ENCODE data around the gene MED9.

- TF ChIP-seq POLR2A (IDR thresholded peaks at IDR 0.05), result no peak
- no peak for TF ChIP-seq CTCF (IDR thresholded peaks at IDR 0.05)
- TF ChIP-seq EP300 (IDR thresholded peaks at IDR 0.05), result no peak
- TF ChIP-seq POLR2AphosphoS5 (IDR thresholded peaks at IDR 0.05), result no peak
Measured at GRCh38 chr17:17467720-17468119, 9.1 kb upstream of the MED9 start.

All from upper lobe of left lung (tissue), 4 donors.